Fibroblast of gingiva (primary cell): ENCODE results near the gene MT1H.
A peak's percentile ranks its signal among the peaks of the same experiment; 100 is the strongest.
"Not testable (repeated sequence)": the region's sequence is repeated elsewhere in the genome, so short reads cannot be mapped to it uniquely, and the experiment has no call there.

Source experiments
- DNase-seq: peaks from one replicate; pipeline ENCODE4 v3.0.0-alpha.2; 2011; ENCODE audit warnings: low read depth

MT1H gene

GRCh38 chr16:56669005-56669839 lies at the start of gene MT1H:
Gene MT1H, plus strand, starts transcription at chr16:56669814. Its CDS starts 71 bp downstream, at chr16:56669885.
- no peak for DNase-seq

DNA sequence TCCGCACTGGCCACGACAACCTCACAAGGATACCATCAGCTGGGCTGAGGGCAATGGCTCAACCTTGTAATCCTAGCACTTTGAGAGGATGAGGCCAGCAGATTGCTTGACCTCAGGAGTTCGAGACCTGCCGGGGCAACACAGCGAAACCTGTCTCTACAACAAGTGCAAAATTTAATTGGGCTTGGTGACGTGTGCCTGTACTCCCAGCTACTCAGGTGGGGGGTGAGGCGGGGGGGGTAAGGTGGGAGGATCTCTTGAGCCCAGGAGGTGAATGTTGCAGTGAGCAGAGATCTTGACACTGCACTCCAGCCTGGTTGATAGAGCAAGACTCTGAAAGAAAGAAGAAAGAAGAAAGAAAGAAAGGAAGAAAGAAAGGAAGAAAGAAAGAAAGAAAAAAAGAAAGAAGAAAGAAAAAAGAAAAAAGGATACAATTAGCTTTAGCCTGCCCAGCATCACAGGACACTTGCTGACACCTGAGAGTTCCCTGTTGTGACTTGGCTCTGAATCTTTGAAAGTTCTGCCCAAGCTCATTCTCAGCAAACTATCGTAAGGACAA lies 49.2 kb upstream of the MT1H start:
- no peak for DNase-seq

DNA sequence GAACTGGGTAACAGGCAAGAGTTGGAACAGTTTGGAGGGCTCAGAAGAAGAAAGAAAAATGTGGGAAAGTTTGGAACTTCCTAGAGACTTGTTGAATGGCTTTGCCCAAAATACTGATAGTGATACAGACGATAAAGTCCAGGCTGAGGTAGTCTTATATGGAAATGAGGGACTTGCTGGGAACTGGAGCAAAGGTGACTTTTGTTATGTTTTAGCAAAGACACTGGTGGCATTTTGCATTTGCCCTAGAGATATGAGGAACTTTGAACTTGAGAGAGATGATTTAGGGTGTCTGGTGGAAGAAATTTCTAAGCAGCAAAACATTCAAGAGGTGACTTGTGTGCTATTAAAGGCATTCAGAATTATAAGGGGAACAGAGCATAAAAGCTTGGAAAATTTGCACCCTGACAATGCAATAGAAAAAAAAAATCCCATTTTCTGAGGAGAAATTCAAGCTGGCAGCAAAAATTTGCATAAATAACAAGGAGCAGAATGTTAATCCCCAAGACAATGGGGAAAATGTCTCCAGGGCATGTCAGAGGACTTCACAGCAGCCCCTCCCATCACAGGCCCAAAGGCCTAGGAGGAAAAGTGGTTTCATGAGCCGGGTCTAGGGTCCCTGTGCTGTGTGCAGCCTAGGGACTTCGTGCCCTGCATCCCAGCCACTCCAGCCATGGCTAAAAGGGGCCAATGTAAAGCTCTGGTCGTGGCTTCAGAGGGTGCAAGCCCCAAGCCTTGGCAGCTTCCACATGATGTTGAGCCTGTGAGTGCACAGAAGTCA lies 47.8 kb upstream of the MT1H start:
- DNase-seq, result not testable (repeated sequence)

- not testable (repeated sequence) for DNase-seq
Measured at GRCh38 chr16:56623184-56623583, 46.4 kb upstream of the MT1H start.

GRCh38 chr16:56623637-56624036 lies 46.0 kb upstream of the MT1H start:
- DNase-seq, result no peak

- peak; percentile 87 for DNase-seq
Measured at GRCh38 chr16:56625140-56625942, 44.3 kb upstream of the MT1H start, which contains the start of gene MT1E. Gene MT1E, plus strand, starts transcription at chr16:56625781. Its CDS starts 71 bp downstream, at chr16:56625852.

DNA sequence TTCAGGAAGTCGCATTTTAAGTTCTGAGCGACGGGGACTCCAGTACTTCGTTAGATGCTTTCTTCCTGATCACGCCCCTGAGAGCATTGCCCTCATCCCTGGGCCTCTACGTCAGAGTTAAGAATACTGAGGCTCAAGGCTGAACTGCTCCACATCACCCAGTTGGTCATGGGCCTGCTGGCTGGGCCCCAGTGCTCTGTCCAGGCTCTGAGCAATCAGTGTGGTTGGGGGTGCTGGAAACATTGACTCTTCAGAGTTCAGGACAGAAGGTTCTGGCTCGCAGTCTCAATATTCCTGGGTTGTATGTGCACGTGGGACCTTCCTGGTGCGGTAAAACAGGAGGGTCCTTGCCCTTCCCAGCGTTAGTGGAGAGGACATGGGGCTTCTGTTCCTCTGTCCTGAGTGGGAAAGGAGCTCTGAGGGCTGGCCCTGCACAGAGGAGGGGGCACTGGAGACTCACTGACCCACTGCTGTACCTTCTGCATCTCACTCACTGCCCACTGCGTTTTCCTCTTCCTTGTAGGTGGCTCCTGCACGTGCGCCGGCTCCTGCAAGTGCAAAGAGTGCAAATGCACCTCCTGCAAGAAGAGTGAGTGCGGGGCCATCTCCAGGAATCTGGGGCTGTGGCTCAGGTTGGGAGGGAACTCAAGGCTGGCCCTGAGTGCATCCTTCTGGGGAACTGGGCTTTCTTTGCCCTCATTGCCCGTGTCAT lies 43.5 kb upstream of the MT1H start:
- DNase-seq, result peak; percentile 90

GRCh38 chr16:56626685-56627084 lies 42.9 kb upstream of the MT1H start:
- DNase-seq, result no peak

- DNase-seq, result no peak
Measured at GRCh38 chr16:56628486-56629350, 40.9 kb upstream of the MT1H start.

- no peak for DNase-seq
Measured at GRCh38 chr16:56629531-56629930, 40.1 kb upstream of the MT1H start.

DNA sequence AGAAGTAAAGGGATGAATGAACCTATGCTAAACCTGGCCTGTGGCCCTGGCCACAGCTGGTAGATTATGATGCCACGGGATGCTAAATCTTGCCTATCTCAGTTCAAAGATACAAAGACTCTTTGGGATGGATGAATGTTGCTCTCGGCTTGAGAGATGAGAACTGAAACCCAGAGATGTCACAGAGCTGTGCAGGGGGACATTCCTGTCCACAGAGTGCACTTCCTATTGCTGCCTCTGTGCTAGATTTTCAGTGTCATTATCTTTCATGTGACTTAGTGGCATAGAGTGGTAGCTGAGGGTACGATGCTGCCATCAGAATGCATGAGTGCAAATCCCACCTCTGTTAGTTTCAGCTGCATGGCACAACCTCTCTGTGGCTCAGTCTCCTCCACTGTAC lies 39.5 kb upstream of the MT1H start:
- no peak for DNase-seq

DNA sequence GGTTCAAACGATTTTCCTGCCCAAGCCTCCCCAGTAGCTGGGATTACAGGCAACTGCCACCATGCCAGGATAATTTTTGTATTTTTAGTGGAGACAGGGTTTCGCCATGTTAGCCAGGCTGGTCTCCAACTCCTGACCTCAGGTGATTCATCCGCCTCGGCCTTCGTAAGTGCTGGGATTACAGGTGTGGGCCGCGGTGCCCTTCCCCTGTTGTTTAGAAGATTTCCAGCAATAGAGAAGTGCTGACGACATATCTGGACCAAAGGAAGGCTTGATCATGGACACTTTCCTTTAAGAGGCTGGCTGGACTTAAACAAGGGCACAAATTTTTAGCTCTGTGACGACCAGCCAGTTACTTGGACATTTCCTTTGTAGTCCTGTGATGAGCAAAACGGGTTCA lies 38.4 kb upstream of the MT1H start:
- DNase-seq, result no peak

DNA sequence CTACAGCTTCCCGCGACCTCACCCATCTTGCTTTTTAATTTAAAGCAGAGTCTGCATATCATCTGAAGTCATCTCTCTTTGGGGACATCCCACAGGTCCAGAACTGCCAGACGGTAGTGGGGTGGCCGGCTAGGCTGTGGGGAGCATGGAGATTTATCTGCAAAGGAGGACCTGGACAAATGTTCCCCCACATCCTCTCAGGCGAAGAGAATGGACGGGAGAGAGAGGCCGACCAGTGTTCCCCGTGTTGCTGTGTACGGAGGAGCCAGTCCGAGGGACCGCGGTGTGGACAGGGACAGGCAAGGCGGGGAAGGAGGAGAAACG lies 37.8 kb upstream of the MT1H start:
- DNase-seq, result no peak

GRCh38 chr16:56632156-56632847 lies 37.3 kb upstream of the MT1H start, which contains the start of gene MT1M:
Gene MT1M, plus strand, starts transcription at chr16:56632659. Its CDS starts 73 bp downstream, at chr16:56632732.
- DNase-seq, result peak; percentile 56

DNA sequence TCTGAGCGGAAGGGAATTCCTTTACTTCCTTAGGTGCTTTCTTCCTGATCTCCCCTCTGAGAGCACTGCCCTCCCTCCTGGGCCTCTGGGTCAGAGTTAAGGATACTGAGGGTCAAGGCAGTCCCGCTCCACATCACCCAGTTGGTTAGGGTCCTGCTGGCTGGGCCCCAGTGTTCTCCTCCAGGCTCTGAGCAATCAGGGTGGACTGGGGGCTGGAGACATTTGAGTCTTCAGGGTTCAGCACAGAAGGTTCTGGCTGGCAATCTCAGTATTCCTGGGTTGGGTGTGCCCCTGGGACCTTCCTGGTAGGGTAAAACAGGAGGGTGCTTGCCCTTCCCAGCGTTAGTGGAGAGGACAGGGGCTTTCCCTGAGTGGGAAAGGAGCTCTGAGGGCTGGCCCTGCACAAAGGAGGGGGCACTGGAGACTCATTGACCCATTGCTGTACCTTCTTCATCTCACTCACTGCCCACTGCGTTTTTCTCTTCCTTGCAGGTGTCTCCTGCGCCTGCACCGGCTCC lies 36.7 kb upstream of the MT1H start:
- no peak for DNase-seq

DNA sequence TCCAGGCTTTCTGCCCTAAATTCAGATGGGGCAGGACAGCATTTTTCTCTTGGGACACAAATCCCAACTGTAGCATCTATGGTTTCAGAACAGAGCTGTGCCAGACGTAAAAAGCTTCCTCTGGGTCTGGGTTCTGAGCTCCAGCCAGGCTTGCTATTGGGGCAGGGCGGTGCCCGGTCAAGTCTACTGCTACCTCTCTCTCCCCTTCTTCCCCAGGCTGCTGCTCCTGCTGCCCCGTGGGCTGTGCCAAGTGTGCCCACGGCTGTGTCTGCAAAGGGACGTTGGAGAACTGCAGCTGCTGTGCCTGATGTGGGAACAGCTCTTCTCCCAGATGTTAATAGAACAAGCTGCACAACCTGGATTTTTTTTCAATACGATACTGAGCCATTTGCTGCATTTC lies 36.1 kb upstream of the MT1H start:
- DNase-seq, result no peak

- DNase-seq, result no peak
Measured at GRCh38 chr16:56634715-56635440, 34.7 kb upstream of the MT1H start.

- DNase-seq, result no peak
Measured at GRCh38 chr16:56635441-56635967, 34.1 kb upstream of the MT1H start.
